Hepatocyte (in vitro differentiated cells): ENCODE results near the gene NME7. TPM values are rescaled to one million over a fixed set of nuclear protein-coding genes. Genes with fewer than 3 reads are reported as not detected.

Experiments used
- DNase-seq: peaks from one replicate; pipeline ENCODE4 v3.0.0-alpha.2; 2016; ENCODE audit warnings: low spot score
- H2AFZ ChIP-seq: fragments of 200-600 bp; sonication (generic); 2 replicates; pipeline ENCODE4 v1.6.0; 2016; ENCODE audit warnings: antibody characterized with exemption, mild to moderate bottlenecking
- H3K27ac ChIP-seq: fragments of 200-600 bp; sonication (generic); 2 replicates; pipeline ENCODE4 v1.5.1; 2016; ENCODE audit warnings: mild to moderate bottlenecking
- H3K27me3 ChIP-seq: fragments of 200-600 bp; sonication (generic); 2 replicates; pipeline ENCODE4 v1.6.1; 2016
- H3K36me3 ChIP-seq: fragments of 200-600 bp; sonication (generic); replicated peaks from 2 replicates; pipeline ENCODE4 v1.5.1; 2016; ENCODE audit warnings: low read depth; ENCODE audit not compliant: insufficient read depth
- H3K4me1 ChIP-seq: fragments of 200-600 bp; sonication (generic); 2 replicates; pipeline ENCODE4 v1.5.1; 2016; ENCODE audit warnings: mild to moderate bottlenecking, moderate library complexity; ENCODE audit not compliant: insufficient read depth
- H3K4me2 ChIP-seq: fragments of 200-600 bp; sonication (generic); 2 replicates; pipeline ENCODE4 v1.6.0; 2016
- H3K4me3 ChIP-seq: fragments of 200-600 bp; sonication (generic); 2 replicates; pipeline ENCODE4 v1.5.1; 2016; ENCODE audit warnings: mild to moderate bottlenecking
- H3K79me2 ChIP-seq: fragments of 200-600 bp; sonication (generic); 2 replicates; pipeline ENCODE4 v1.6.0; 2017; ENCODE audit warnings: mild to moderate bottlenecking
- H3K9me2 ChIP-seq: fragments of 200-600 bp; sonication (generic); replicated peaks from 2 replicates; pipeline ENCODE4 v1.6.0; 2017; ENCODE audit warnings: mild to moderate bottlenecking; ENCODE audit not compliant: insufficient read depth
- H3K9me3 ChIP-seq: fragments of 200-600 bp; sonication (generic); 2 replicates; pipeline ENCODE4 v1.5.1; 2016; ENCODE audit warnings: low read depth, mild to moderate bottlenecking
- H4K20me1 ChIP-seq: fragments of 200-600 bp; sonication (generic); 2 replicates; pipeline ENCODE4 v1.6.0; 2016; ENCODE audit warnings: mild to moderate bottlenecking; ENCODE audit not compliant: insufficient read depth, poor library complexity, severe bottlenecking
- CTCF ChIP-seq: fragments of 200-600 bp; sonication (generic); IDR thresholded peaks from 2 replicates; pipeline ENCODE4 v1.5.1; 2016; ENCODE audit warnings: antibody characterized with exemption, mild to moderate bottlenecking; ENCODE audit not compliant: poor library complexity
- EZH2 ChIP-seq: fragments of 200-600 bp; sonication (generic); IDR thresholded peaks from 2 replicates; pipeline ENCODE4 v1.6.1; 2016; ENCODE audit warnings: antibody characterized with exemption, mild to moderate bottlenecking, borderline replicate concordance
- EZH2phosphoT487 ChIP-seq: fragments of 200-600 bp; sonication (generic); IDR thresholded peaks from one replicate; pipeline ENCODE4 v1.6.1; 2018; ENCODE audit warnings: antibody characterized with exemption, mild to moderate bottlenecking, low read depth, moderate library complexity; ENCODE audit not compliant: unreplicated experiment, severe bottlenecking
- WGBS: methylation state at CpG from one replicate; pipeline ENCODE4 v1.1.6; 2016; ENCODE audit warnings: low lambda C conversion rate; ENCODE audit errors: missing lambda C conversion rate; 5-methylcytosine and 5-hydroxymethylcytosine counted together
- polyA plus RNA-seq: library from polyadenylated mRNA; unstranded; fragments of >200 nt; fragmentation: Nextera tagmentation; extraction: Ambion mirVana; gene quantifications from 2 replicates; pipeline ENCODE4 v1.2.1, GENCODE V29; 2016
- total RNA-seq: library from RNA; depleted of rRNA; stranded (reverse); fragments of >200 nt; gene quantifications from 2 replicates; pipeline ENCODE4 v1.2.3, GENCODE V29; 2014

Gene NME7
- total and polyA plus RNA-seq, 2 experiments from 2014 or later = 13.7 to 76.5 TPM

GRCh38 chr1:169236143-169236542, 131.5 kb downstream of the NME7 start:
- Histone ChIP-seq H3K36me3 (no peaks in the 10 kb centered on the region), H3K4me3 (no peak overlapping the region), H2AFZ (no peak overlapping the region), H3K9me2 (no peaks in the 10 kb centered on the region), H3K4me2 (no peak overlapping the region), H4K20me1 (no peaks in the 10 kb centered on the region), H3K27ac (no peak overlapping the region), H3K27me3 (no peaks in the 10 kb centered on the region), H3K4me1 (no peaks in the 10 kb centered on the region), H3K9me3 (no peaks in the 10 kb centered on the region), H3K79me2 (no peaks in the 10 kb centered on the region)
- DNase-seq = no peak
- TF ChIP-seq CTCF = no peak
- no peak for TF ChIP-seq EZH2phosphoT487
- no peak for TF ChIP-seq EZH2
- 81% methylated on average over 1 of the region's 1 CpG for WGBS

GRCh38 chr1:169235568-169235967, 132.0 kb downstream of the NME7 start:
- 72% methylated on average over 2 of the region's 2 CpGs for WGBS
- Histone ChIP-seq H4K20me1 (no peaks in the 10 kb centered on the region), H3K27me3 (no peaks in the 10 kb centered on the region), H3K9me3 (no peaks in the 10 kb centered on the region), H3K4me1 (no peaks in the 10 kb centered on the region), H3K27ac (no peak overlapping the region), H3K4me2 (no peak overlapping the region), H3K4me3 (no peak overlapping the region), H3K79me2 (no peaks in the 10 kb centered on the region), H3K36me3 (no peaks in the 10 kb centered on the region), H2AFZ (no peak overlapping the region), H3K9me2 (no peaks in the 10 kb centered on the region)
- TF ChIP-seq EZH2phosphoT487 = no peak
- no peak for TF ChIP-seq CTCF
- no peak for TF ChIP-seq EZH2
- no peak for DNase-seq

GRCh38 chr1:169234780-169235179, 132.8 kb downstream of the NME7 start:
- Histone ChIP-seq H3K9me2 (no peaks in the 10 kb centered on the region), H2AFZ (no peak overlapping the region), H3K4me1 (no peaks in the 10 kb centered on the region), H3K27me3 (no peaks in the 10 kb centered on the region), H3K79me2 (no peaks in the 10 kb centered on the region), H3K9me3 (no peaks in the 10 kb centered on the region), H3K4me3 (no peak overlapping the region), H3K4me2 (no peak overlapping the region), H4K20me1 (no peaks in the 10 kb centered on the region), H3K36me3 (no peaks in the 10 kb centered on the region), H3K27ac (no peak overlapping the region)
- DNase-seq = no peak
- 89% methylated on average over 3 of the region's 3 CpGs for WGBS
- TF ChIP-seq EZH2phosphoT487 (no peak), CTCF (no peak), EZH2 (no peak)

- no peak overlapping the region for H3K27ac ChIP-seq
- TF ChIP-seq EZH2 (no peak), CTCF (no peak), EZH2phosphoT487 (no peak)
- 90% methylated on average over 3 of the region's 3 CpGs for WGBS
- no peaks in the 10 kb centered on the region for H4K20me1 ChIP-seq
- no peaks in the 10 kb centered on the region for H3K4me1 ChIP-seq
- H3K9me3 ChIP-seq = no peaks in the 10 kb centered on the region
- H3K36me3 ChIP-seq = no peaks in the 10 kb centered on the region
- DNase-seq = no peak
- H2AFZ ChIP-seq = no peak overlapping the region
- no peaks in the 10 kb centered on the region for H3K27me3 ChIP-seq
- no peak overlapping the region for H3K4me3 ChIP-seq
- H3K79me2 ChIP-seq = no peaks in the 10 kb centered on the region
- H3K9me2 ChIP-seq = no peaks in the 10 kb centered on the region
- H3K4me2 ChIP-seq = no peak overlapping the region
Observed at GRCh38 chr1:169217636-169218035, 150.0 kb downstream of the NME7 start.
